ENCODE data around the gene UBR3.

GRCh38 chr2:169818241-169818640, 9.0 kb upstream of the UBR3 start:
- TF ChIP-seq CTCF (conservative IDR thresholded peaks at IDR 0.05; ENCODE audit: low read depth, low read length) (no peak), EZH2 (IDR thresholded peaks at IDR 0.05; ENCODE audit: borderline replicate concordance, low read depth, low read length, poor library complexity, severe bottlenecking) (no peak)

All from A673 (cell line).